CD14-positive monocyte (primary cell): ENCODE results near the gene SIGLEC1. TPM values are rescaled to one million over a fixed set of nuclear protein-coding genes. Genes with fewer than 3 reads are reported as not detected.

Experiments
- DNase-seq, 3 donors: peaks; one replicate each; pipeline ENCODE4 v3.0.0-alpha.2; 2011 to 2022
- H2AFZ ChIP-seq: 2 replicates; pipeline ENCODE4 v1.6.0; 2012; ENCODE audit warnings: mild to moderate bottlenecking, low read depth, low read length, inconsistent platforms; ENCODE audit not compliant: insufficient read depth, poor library complexity, severe bottlenecking
- H3K27ac ChIP-seq, 2 donors: 1 replicate in 1 of 2; 2 replicates in 1 of 2; pipeline ENCODE4 v1.5.1; 2012 to 2013; ENCODE audit warnings: low read length in 2 of 2, control low read depth in 1 of 2, inconsistent platforms in 1 of 2, low read depth in 1 of 2, mild to moderate bottlenecking in 1 of 2
- H3K27me3 ChIP-seq, 2 donors: one replicate each; pipeline versions ENCODE4 v1.6.0 to v1.6.1; 2011 to 2013; ENCODE audit warnings: low read length in 2 of 2; ENCODE audit not compliant: control insufficient read depth in 2 of 2, insufficient read depth in 2 of 2
- H3K36me3 ChIP-seq, 2 donors: replicated peaks in 1 of 2; 1 replicate in 1 of 2; 2 replicates in 1 of 2; pipeline versions ENCODE4 v1.5.1 to v1.6.1; 2012 to 2013; ENCODE audit warnings: low read length in 2 of 2, control low read depth in 1 of 2, inconsistent platforms in 1 of 2, mild to moderate bottlenecking in 1 of 2; ENCODE audit not compliant: insufficient read depth in 2 of 2, control insufficient read depth in 1 of 2
- H3K4me1 ChIP-seq, 2 donors: 1 replicate in 1 of 2; 2 replicates in 1 of 2; pipeline versions ENCODE4 v1.5.1 to v1.6.1; 2012 to 2013; ENCODE audit warnings: low read length in 2 of 2, control low read depth in 1 of 2, inconsistent platforms in 1 of 2, mild to moderate bottlenecking in 1 of 2, moderate library complexity in 1 of 2; ENCODE audit not compliant: insufficient read depth in 2 of 2, control insufficient read depth in 1 of 2
- H3K4me2 ChIP-seq: replicated peaks from 2 replicates; pipeline ENCODE3; 2012; ENCODE audit warnings: low read length, moderate library complexity, mild to moderate bottlenecking; ENCODE audit not compliant: poor library complexity, severe bottlenecking; ENCODE audit errors: extremely low read depth
- H3K4me3 ChIP-seq, 3 experiments: fragments of 200-600 bp in 1 of 3; sonication (generic) in 1 of 3; replicated peaks in 1 of 3; 1 replicate in 2 of 3; 2 replicates in 1 of 3; pipeline ENCODE4 v1.5.1; 2011 to 2013; ENCODE audit warnings: low read length in 3 of 3, mild to moderate bottlenecking in 3 of 3, control low read depth in 2 of 3, low read depth in 2 of 3, inconsistent platforms in 1 of 3, moderate library complexity in 1 of 3
- H3K79me2 ChIP-seq: 2 replicates; pipeline ENCODE4 v1.6.0; 2012; ENCODE audit warnings: mild to moderate bottlenecking, control low read depth, inconsistent platforms, low read length, moderate library complexity; ENCODE audit not compliant: insufficient read depth
- H3K9ac ChIP-seq: 2 replicates; pipeline ENCODE4 v1.6.0; 2017; ENCODE audit warnings: low read length, mild to moderate bottlenecking; ENCODE audit not compliant: insufficient read depth, poor library complexity, severe bottlenecking
- H3K9me3 ChIP-seq, 2 donors: replicated peaks in 1 of 2; 1 replicate in 1 of 2; 2 replicates in 1 of 2; pipeline versions ENCODE4 v1.5.1 to v1.6.1; 2012 to 2013; ENCODE audit warnings: low read length in 2 of 2, control low read depth in 1 of 2; ENCODE audit not compliant: control insufficient read depth in 1 of 2, insufficient read depth in 1 of 2
- H4K20me1 ChIP-seq: 2 replicates; pipeline ENCODE4 v1.6.0; 2012; ENCODE audit warnings: mild to moderate bottlenecking, low read length, control low read depth, moderate library complexity; ENCODE audit not compliant: insufficient read depth
- H3K27ac Mint-ChIP-seq, 7 donors: one replicate each; pipeline ENCODE4 v1.8.0; 2020; ENCODE audit warnings: mild to moderate bottlenecking in 7 of 7, mixed read lengths in 7 of 7, moderate library complexity in 6 of 7, inconsistent platforms in 2 of 7
- H3K27me3 Mint-ChIP-seq, 3 donors: one replicate each; pipeline ENCODE4 v1.8.0; 2021 to 2022; ENCODE audit warnings: low read depth in 3 of 3, mild to moderate bottlenecking in 3 of 3, mixed read lengths in 3 of 3, moderate library complexity in 3 of 3, inconsistent platforms in 1 of 3
- H3K36me3 Mint-ChIP-seq, 2 donors: one replicate each; pipeline ENCODE4 v1.8.0; 2020; ENCODE audit warnings: mixed read lengths in 2 of 2, inconsistent platforms in 1 of 2, mild to moderate bottlenecking in 1 of 2
- H3K4me1 Mint-ChIP-seq: one replicate; pipeline ENCODE4 v1.8.0; 2020; ENCODE audit warnings: mild to moderate bottlenecking, mixed read lengths
- H3K4me3 Mint-ChIP-seq, 2 donors: one replicate each; pipeline ENCODE4 v1.8.0; 2020; ENCODE audit warnings: mild to moderate bottlenecking in 2 of 2, mixed read lengths in 2 of 2, moderate library complexity in 1 of 2
- H3K9me3 Mint-ChIP-seq, 7 donors: one replicate each; pipeline ENCODE4 v1.8.0; 2020 to 2022; ENCODE audit warnings: mixed read lengths in 7 of 7, mild to moderate bottlenecking in 6 of 7, moderate library complexity in 6 of 7, inconsistent platforms in 2 of 7
- WGBS: methylation state at CpG from one replicate; pipeline ENCODE4 v1.1.5; 2013; ENCODE audit warnings: missing lambda C conversion rate; ENCODE audit not compliant: insufficient coverage; 5-methylcytosine and 5-hydroxymethylcytosine counted together
- intact Hi-C, 2 donors: fragments of 100-400 bp; cut with micrococcal nuclease; formaldehyde crosslinking; loops; one replicate each; pipeline versions ENCODE4 v1.15.0 to v1.15.1; 2023
- polyA plus RNA-seq, 3 donors: library from polyadenylated mRNA; depleted of rRNA in 1 of 3; unstranded in 2 of 3; stranded (reverse) in 1 of 3; fragments of 300-500 nt in 2 of 3; fragments of >200 nt in 1 of 3; fragmentation: Illumina TruSeq in 2 of 3; gene quantifications; 1 replicate in 2 of 3; 2 replicates in 1 of 3; pipeline ENCODE4 v1.2.3, GENCODE V29; 2012 to 2021
- TF ChIP-seq, protein P1 (sequence below): fragments of 200-600 bp; IDR thresholded peaks from one replicate; pipeline ENCODE4 v1.8.0; 2022; ENCODE audit warnings: antibody characterized with exemption, mild to moderate bottlenecking

The SIGLEC1 gene
- polyA plus RNA-seq, 3 donors, result 1.6 to 23.5 (median 2.5) TPM

- intact Hi-C loops, result no loop called here
- no peaks in the 10 kb centered on the region for H3K9me3 ChIP-seq
- no peak for DNase-seq
- H3K4me1 Mint-ChIP-seq, result peaks cover 11% of the 10 kb centered on the region
- no peaks in the 10 kb centered on the region for H3K36me3 Mint-ChIP-seq
- peaks cover 7 to 10% of the 10 kb centered on the region in 2 donors for H3K4me1 ChIP-seq
- no peaks in the 10 kb centered on the region for H3K36me3 ChIP-seq
- H3K27ac Mint-ChIP-seq, result peak overlapping the region in 1 of 7 donors; percentile 10
- no peak overlapping the region for H3K4me3 ChIP-seq
- 78% methylated on average over 4 of the region's 7 CpGs for WGBS
- TF ChIP-seq, protein P1, sequence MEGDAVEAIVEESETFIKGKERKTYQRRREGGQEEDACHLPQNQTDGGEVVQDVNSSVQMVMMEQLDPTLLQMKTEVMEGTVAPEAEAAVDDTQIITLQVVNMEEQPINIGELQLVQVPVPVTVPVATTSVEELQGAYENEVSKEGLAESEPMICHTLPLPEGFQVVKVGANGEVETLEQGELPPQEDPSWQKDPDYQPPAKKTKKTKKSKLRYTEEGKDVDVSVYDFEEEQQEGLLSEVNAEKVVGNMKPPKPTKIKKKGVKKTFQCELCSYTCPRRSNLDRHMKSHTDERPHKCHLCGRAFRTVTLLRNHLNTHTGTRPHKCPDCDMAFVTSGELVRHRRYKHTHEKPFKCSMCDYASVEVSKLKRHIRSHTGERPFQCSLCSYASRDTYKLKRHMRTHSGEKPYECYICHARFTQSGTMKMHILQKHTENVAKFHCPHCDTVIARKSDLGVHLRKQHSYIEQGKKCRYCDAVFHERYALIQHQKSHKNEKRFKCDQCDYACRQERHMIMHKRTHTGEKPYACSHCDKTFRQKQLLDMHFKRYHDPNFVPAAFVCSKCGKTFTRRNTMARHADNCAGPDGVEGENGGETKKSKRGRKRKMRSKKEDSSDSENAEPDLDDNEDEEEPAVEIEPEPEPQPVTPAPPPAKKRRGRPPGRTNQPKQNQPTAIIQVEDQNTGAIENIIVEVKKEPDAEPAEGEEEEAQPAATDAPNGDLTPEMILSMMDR, result no peak
- H2AFZ ChIP-seq, result no peak overlapping the region
- H3K27me3 Mint-ChIP-seq, result peaks cover 45 to 61% (median 46%) of the 10 kb centered on the region in 3 donors
- peaks cover 14 to 49% of the 10 kb centered on the region in 2 donors for H3K27me3 ChIP-seq
- H3K79me2 ChIP-seq, result no peaks in the 10 kb centered on the region
- H4K20me1 ChIP-seq, result no peaks in the 10 kb centered on the region
- no peak overlapping the region for H3K27ac ChIP-seq
- H3K4me3 Mint-ChIP-seq, result no peak overlapping the region
- H3K9ac ChIP-seq, result no peak overlapping the region
- peaks cover 0 to 8% (median 3%) of the 10 kb centered on the region in 7 donors for H3K9me3 Mint-ChIP-seq
- H3K4me2 ChIP-seq, result no peak overlapping the region
Observed at GRCh38 chr20:3685341-3685740, 27.1 kb downstream of the SIGLEC1 start.

DNA sequence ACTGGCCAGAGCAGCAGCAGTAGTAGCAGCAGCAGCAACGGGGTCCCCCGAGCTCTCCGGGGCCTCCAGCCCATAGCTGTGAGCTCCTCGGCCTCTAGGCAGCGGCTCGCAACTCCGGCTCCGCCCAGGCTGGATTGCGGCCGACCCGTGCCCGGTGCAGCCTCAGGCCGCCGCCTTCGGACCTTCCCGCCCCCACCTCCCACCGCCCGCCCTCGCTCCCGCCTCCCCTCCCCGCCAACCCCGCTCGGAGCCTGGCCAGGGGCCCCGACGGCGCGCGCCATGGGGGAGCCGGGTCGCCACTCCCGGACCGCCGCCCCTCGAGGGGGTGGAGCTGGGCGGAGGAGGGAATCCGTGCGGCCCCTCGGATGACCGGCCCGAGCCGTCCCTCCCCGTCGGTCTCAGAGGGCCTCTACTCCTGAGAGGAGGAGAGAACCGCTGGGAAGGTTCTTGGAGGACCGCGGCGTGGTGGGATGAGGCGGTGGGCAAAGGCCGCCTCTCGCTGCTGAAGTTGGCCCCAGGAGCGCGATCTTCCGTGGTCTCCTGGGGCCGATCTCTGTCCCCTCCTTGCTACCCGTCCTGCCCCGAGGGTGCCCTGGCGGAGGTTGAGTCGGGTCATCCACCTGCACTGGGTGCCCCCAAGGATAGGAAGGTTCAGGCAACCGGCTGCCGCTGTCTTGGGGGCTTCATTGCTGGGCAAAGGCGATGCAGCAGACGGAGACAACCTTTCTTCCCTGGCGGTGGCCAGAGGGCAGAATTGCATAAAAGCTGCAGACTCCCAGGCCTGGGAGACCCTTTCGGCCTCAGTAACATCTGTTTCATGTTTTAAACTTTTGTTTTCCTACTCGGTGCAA, 30.2 kb downstream of the SIGLEC1 start, which contains the start of gene ADAM33:
Gene ADAM33 (minus strand): TSS at position 80 of the 851 bp plus-strand sequence. CDS start 6 bp downstream, at position 74.
- intact Hi-C loops, result no loop called here
- WGBS, result 13% methylated on average over 34 of the region's 65 CpGs
- Mint-ChIP-seq H3K27ac (peak within 1 kb of the TSS in 1 of 7 donors; percentile 75), H3K36me3 (no peaks in the 10 kb centered on the region), H3K4me3 (peak within 1 kb of the TSS in 1 of 2 donors; percentile 85), H3K9me3 (peaks cover 0 to 10% (median 3%) of the 10 kb centered on the region in 7 donors), H3K27me3 (peaks cover 57 to 78% (median 61%) of the 10 kb centered on the region in 3 donors), H3K4me1 (peaks cover 9% of the 10 kb centered on the region)
- no peak within 1 kb of the TSS for H3K9ac ChIP-seq
- H3K36me3 ChIP-seq, result no peaks in the 10 kb centered on the region
- H2AFZ ChIP-seq, result peak within 1 kb of the TSS; percentile 36
- no peaks in the 10 kb centered on the region for H3K79me2 ChIP-seq
- no peaks in the 10 kb centered on the region for H3K9me3 ChIP-seq
- no peak for DNase-seq
- H3K4me1 ChIP-seq, result peaks cover 7 to 10% of the 10 kb centered on the region in 2 donors
- peak within 1 kb of the TSS; percentile 42 for H3K4me2 ChIP-seq
- TF ChIP-seq, protein P1, result no peak
- H3K27me3 ChIP-seq, result peaks cover 14 to 62% of the 10 kb centered on the region in 2 donors
- H3K27ac ChIP-seq, result no peak within 1 kb of the TSS
- no peak within 1 kb of the TSS for H3K4me3 ChIP-seq
- H4K20me1 ChIP-seq, result no peaks in the 10 kb centered on the region
